Stimulated activated naive B cell treated with anti-CD40 and anti-IgM and Interleukin-4, amounts not matched to agents 10 μg/mL and 1 μg/mL and 100 μg/mL, for 72 hours (primary cell): Measurements from ENCODE around the gene KLHL3.

Experiments used
- ATAC-seq, 2 donors: fragments of 150-1000 bp; cut with Tn5 transposase; replicated peaks; 2 replicates each; pipeline ENCODE4 v1.10.0; 2021; ENCODE audit warnings: moderate library complexity in 1 of 2
- DNase-seq: peaks from one replicate; pipeline ENCODE4 v3.0.0; 2021
- H3K27ac Mint-ChIP-seq: one replicate; pipeline ENCODE4 v1.8.0; 2022; ENCODE audit warnings: mild to moderate bottlenecking, mixed read lengths
- H3K27me3 Mint-ChIP-seq, 2 donors: one replicate each; pipeline ENCODE4 v1.8.0; 2022; ENCODE audit warnings: mixed read lengths in 2 of 2
- H3K36me3 Mint-ChIP-seq, 2 donors: one replicate each; pipeline ENCODE4 v1.8.0; 2022; ENCODE audit warnings: mixed read lengths in 2 of 2, mild to moderate bottlenecking in 1 of 2
- H3K4me1 Mint-ChIP-seq, 2 donors: one replicate each; pipeline ENCODE4 v1.8.0; 2022; ENCODE audit warnings: mixed read lengths in 2 of 2, mild to moderate bottlenecking in 1 of 2
- H3K4me3 Mint-ChIP-seq, 2 donors: one replicate each; pipeline ENCODE4 v1.8.0; 2022; ENCODE audit warnings: mild to moderate bottlenecking in 2 of 2, mixed read lengths in 2 of 2, moderate library complexity in 1 of 2
- H3K9me3 Mint-ChIP-seq, 2 donors: one replicate each; pipeline ENCODE4 v1.8.0; 2022; ENCODE audit warnings: mixed read lengths in 2 of 2, mild to moderate bottlenecking in 1 of 2

The KLHL3 gene

DNA sequence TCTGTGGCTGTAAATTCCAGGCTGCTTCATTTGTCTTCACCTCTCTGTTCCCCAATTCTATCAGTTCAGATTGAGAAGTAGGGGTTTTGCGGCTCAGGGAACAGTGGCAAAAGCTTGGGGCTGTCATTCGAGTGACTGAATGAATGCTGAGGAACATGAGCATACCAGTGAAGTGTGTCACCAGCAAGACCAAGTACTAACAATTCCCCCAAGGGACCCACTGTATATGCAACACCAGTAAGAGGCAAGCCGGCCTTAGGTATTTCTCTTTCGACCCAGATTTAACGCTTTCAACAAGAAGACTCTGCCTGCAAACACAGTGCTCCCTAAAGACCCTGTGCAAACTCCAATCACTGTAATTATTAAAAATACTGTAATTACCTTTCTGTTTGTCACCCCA lies 25.8 kb downstream of the KLHL3 start:
- DNase-seq (no peak), ATAC-seq (no peak)
- Mint-ChIP-seq H3K27ac (no peak overlapping the region), H3K27me3 (no peaks in the 10 kb centered on the region), H3K36me3 (peaks cover 5 to 35% of the 10 kb centered on the region in 2 donors), H3K4me3 (no peak overlapping the region), H3K4me1 (no peaks in the 10 kb centered on the region), H3K9me3 (peaks cover 3 to 11% of the 10 kb centered on the region in 2 donors)

GRCh38 chr5:137708796-137709559 lies 26.9 kb downstream of the KLHL3 start:
- H3K9me3 Mint-ChIP-seq: peaks cover 0 to 2% of the 10 kb centered on the region in 2 donors
- no peaks in the 10 kb centered on the region for H3K27me3 Mint-ChIP-seq
- ATAC-seq: no peak
- peaks cover 5 to 31% of the 10 kb centered on the region in 2 donors for H3K36me3 Mint-ChIP-seq
- no peak for DNase-seq
- H3K27ac Mint-ChIP-seq: no peak overlapping the region
- H3K4me1 Mint-ChIP-seq: no peaks in the 10 kb centered on the region
- H3K4me3 Mint-ChIP-seq: no peak overlapping the region

GRCh38 chr5:137708062-137708461 lies 27.8 kb downstream of the KLHL3 start:
- H3K27me3 Mint-ChIP-seq: no peaks in the 10 kb centered on the region
- no peaks in the 10 kb centered on the region for H3K4me1 Mint-ChIP-seq
- no peaks in the 10 kb centered on the region for H3K9me3 Mint-ChIP-seq
- H3K36me3 Mint-ChIP-seq: peaks cover 5 to 28% of the 10 kb centered on the region in 2 donors
- DNase-seq: no peak
- H3K27ac Mint-ChIP-seq: no peak overlapping the region
- ATAC-seq: no peak
- no peak overlapping the region for H3K4me3 Mint-ChIP-seq

DNA sequence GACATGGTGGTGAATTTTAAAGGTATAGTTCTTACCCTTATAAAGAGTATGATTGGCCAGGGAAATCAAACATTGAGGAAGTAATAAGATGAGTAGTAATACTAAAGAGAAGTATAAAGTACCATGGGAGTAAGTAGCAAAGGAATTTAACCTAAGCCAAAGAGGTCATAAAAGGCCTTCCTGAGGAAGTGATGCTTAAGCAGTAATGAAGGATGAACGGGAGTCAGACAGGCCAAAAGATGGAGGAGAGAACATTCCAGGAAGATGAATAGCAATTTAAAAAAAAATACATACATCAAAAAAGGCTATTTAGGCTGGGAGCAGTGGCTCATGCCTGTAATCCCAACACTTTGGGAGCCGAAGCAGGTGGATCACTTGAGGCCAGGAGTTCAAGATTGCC lies 29.0 kb downstream of the KLHL3 start:
- DNase-seq (no peak), ATAC-seq (no peak)
- H3K9me3 Mint-ChIP-seq: no peaks in the 10 kb centered on the region
- no peaks in the 10 kb centered on the region for H3K27me3 Mint-ChIP-seq
- peaks cover 5 to 23% of the 10 kb centered on the region in 2 donors for H3K36me3 Mint-ChIP-seq
- H3K27ac Mint-ChIP-seq: no peak overlapping the region
- H3K4me3 Mint-ChIP-seq: no peak overlapping the region
- H3K4me1 Mint-ChIP-seq: no peaks in the 10 kb centered on the region

GRCh38 chr5:137705106-137705505 lies 30.8 kb downstream of the KLHL3 start:
- H3K4me3 Mint-ChIP-seq: no peak overlapping the region
- H3K4me1 Mint-ChIP-seq: no peaks in the 10 kb centered on the region
- ATAC-seq (no peak), DNase-seq (no peak)
- no peak overlapping the region for H3K27ac Mint-ChIP-seq
- no peaks in the 10 kb centered on the region for H3K9me3 Mint-ChIP-seq
- peaks cover 5 to 22% of the 10 kb centered on the region in 2 donors for H3K36me3 Mint-ChIP-seq
- H3K27me3 Mint-ChIP-seq: no peaks in the 10 kb centered on the region

DNA sequence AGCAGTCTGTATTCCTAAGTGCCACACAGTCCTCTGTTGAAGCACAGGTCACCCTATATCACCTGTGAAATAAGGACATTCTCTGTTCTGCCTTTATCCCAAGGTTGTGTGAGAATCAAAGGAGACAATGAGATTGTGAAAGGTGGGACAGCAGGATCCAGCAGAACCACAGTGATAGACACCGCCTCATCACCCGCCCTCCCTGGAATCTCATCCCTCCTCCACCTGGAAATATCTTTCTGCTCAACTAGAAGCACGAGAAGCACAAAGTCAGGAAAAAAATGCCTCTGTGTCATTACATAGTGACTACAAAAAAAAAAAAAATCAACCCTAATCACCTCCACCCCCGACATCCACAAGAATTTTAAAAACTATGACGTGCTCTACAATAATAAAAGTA lies 32.3 kb downstream of the KLHL3 start:
- DNase-seq: no peak
- ATAC-seq: no peak
- Mint-ChIP-seq H3K36me3 (peaks cover 5 to 20% of the 10 kb centered on the region in 2 donors), H3K4me3 (no peak overlapping the region), H3K4me1 (no peaks in the 10 kb centered on the region), H3K9me3 (no peaks in the 10 kb centered on the region), H3K27ac (no peak overlapping the region), H3K27me3 (no peaks in the 10 kb centered on the region)

- Mint-ChIP-seq H3K27ac (no peak overlapping the region), H3K36me3 (peaks cover 9 to 19% of the 10 kb centered on the region in 2 donors), H3K9me3 (no peaks in the 10 kb centered on the region), H3K4me1 (peaks cover 9 to 10% of the 10 kb centered on the region in 2 donors), H3K27me3 (no peaks in the 10 kb centered on the region), H3K4me3 (no peak overlapping the region)
- DNase-seq (no peak), ATAC-seq (no peak)
Observed at GRCh38 chr5:137700282-137700680, 35.6 kb downstream of the KLHL3 start.

DNA sequence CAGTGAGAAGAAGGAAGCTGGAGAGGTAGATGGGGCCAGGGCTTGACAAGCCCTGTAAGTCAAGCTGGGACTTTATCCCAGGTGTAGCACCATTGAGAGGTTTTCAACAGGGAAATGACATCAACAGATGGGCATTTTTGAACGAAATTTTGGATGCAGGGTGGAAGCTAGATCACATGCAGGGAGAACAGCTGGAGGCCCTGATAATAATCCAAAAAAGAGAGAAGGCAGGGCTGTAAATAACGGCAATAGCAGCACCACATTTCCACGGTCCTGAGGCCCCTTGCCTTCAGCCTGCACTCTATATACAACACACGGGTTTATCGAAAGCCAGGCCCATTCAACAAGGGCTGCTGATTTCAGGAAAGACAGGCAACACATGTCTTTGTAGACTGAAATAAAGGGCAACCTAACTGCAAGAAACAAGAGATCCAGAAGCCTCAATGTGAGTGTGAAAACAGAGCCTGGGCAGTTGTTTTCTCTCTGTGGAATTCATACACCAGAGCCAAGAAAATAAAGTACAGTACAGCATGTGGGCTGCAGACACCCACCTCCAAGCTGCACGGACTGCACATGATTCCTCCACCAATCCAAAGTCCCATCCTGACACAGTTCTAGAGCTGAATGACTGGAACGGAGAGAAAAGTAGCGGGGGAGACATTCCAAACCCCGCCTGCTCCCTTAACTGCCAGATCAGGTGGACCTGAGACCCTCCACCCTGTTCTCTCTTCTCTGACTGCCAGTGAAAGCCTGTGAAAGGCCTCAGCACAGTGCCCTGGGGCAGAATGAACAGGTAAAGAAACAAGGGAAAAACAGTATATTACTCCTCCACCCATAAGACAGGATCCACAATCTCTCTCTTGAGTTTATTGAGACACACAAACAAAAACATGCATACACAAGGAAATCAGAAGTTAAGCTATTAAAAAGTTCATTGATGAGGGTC lies 36.3 kb downstream of the KLHL3 start:
- ATAC-seq (no peak), DNase-seq (no peak)
- H3K27ac Mint-ChIP-seq: no peak overlapping the region
- no peak overlapping the region for H3K4me3 Mint-ChIP-seq
- H3K9me3 Mint-ChIP-seq: no peaks in the 10 kb centered on the region
- H3K36me3 Mint-ChIP-seq: peaks cover 10 to 23% of the 10 kb centered on the region in 2 donors
- peaks cover 9 to 13% of the 10 kb centered on the region in 2 donors for H3K4me1 Mint-ChIP-seq
- no peaks in the 10 kb centered on the region for H3K27me3 Mint-ChIP-seq

DNA sequence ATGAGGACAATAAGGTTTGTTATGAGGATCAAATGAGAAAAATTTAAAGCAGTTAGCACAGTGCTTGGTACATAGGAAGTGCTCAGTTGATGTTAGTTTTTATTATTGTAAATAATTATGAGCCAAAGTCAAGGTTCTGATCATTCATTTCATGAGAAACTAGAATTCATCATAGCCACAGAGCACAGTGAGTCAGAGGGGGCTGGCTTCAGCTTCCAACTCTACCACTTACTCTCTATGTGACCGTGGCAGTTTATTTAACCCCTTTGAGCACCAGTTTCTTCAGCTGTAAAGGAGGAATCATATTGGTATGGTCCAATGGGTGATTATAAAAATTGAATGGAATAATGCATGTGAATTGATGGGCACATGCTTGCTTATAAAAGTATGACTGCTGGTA lies 39.4 kb downstream of the KLHL3 start:
- H3K4me1 Mint-ChIP-seq: peaks cover 13 to 14% of the 10 kb centered on the region in 2 donors
- ATAC-seq: peak in 1 of 2 donors; percentile 56
- H3K9me3 Mint-ChIP-seq: no peaks in the 10 kb centered on the region
- H3K4me3 Mint-ChIP-seq: no peak overlapping the region
- DNase-seq: no peak
- H3K36me3 Mint-ChIP-seq: peaks cover 18 to 25% of the 10 kb centered on the region in 2 donors
- no peaks in the 10 kb centered on the region for H3K27me3 Mint-ChIP-seq
- no peak overlapping the region for H3K27ac Mint-ChIP-seq

DNA sequence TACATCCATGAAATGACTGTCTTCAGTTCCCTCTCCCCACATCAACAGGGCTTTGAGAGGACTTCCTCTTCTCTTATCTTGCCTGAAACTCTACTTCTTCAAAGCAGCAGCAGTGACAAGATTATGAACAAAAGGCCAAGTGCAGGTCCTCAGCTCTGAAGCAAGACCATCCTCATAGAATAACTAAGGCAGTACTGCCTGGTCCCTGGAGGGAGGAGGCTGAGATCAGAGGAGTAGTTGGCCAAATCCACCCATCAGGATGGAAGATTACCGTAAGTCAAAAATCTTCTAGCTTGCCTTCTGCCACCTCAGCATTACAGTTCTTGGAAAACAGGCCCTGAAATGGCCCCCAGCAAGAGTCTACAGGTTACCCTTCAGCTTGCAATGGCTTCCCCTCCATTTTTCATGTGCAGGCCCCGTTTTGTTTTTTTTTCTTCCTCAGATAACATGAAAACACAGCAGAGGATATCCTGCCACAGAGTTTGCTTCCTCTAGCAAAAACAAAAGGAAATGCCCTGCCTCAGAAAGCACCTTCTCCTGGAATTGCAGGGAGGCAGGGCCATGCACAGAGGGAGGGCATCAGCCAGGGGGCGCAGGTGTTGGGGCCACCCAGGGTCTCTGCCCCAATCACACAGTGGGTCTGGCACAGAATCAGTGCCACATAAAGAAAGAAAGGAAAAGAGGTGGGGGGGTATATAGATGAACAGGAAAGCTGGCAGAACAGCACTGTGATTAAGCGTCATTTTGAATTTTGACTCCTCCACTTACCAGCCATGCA lies 40.0 kb downstream of the KLHL3 start:
- peaks cover 18 to 25% of the 10 kb centered on the region in 2 donors for H3K36me3 Mint-ChIP-seq
- peak overlapping the region; percentile 48 for H3K27ac Mint-ChIP-seq
- no peak overlapping the region for H3K4me3 Mint-ChIP-seq
- ATAC-seq (peak; percentile 70 to 73), DNase-seq (no peak)
- no peaks in the 10 kb centered on the region for H3K9me3 Mint-ChIP-seq
- H3K4me1 Mint-ChIP-seq: peaks cover 13 to 14% of the 10 kb centered on the region in 2 donors
- H3K27me3 Mint-ChIP-seq: no peaks in the 10 kb centered on the region

DNA sequence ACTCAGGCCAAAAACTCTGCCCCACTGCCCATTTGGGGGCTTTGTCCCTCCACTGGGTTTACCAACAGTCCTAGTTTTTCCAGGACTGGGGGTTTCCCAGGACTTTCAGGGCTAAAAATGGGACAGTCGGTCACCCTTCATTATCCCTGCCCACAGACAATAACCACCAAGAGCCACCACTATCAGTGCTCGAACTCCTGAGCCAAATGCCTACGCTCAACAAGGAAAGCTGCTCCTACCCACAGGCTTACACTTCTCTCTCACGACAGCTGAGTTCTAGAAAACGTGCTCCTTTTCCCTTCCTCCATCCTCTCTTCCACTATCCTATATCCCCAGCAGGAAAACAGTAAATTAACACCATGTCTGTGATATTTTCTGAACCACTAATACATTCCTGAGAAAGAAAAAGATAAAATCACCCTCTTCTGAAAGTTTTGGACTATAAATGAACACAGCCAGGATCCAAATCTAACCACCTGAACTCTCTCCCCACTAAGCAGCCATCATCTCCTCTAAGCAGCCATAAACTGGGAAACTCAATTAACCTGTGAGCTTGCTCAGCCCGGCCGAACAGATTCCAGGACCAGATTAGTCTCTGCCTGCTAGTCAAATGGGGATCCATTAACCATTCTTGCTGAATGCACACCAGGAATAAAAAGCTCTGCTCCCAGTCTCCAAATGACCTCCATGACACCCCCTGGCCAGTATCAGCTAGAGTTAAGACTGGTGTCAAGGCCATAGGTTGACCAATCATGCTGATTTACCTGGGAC lies 41.8 kb downstream of the KLHL3 start:
- no peak overlapping the region for H3K4me3 Mint-ChIP-seq
- peaks cover 13 to 14% of the 10 kb centered on the region in 2 donors for H3K4me1 Mint-ChIP-seq
- ATAC-seq: no peak
- no peaks in the 10 kb centered on the region for H3K27me3 Mint-ChIP-seq
- H3K27ac Mint-ChIP-seq: peak overlapping the region; percentile 45
- peaks cover 0 to 3% of the 10 kb centered on the region in 2 donors for H3K9me3 Mint-ChIP-seq
- peaks cover 22 to 30% of the 10 kb centered on the region in 2 donors for H3K36me3 Mint-ChIP-seq
- no peak for DNase-seq

GRCh38 chr5:137693307-137693950 lies 42.5 kb downstream of the KLHL3 start:
- no peak overlapping the region for H3K27ac Mint-ChIP-seq
- H3K9me3 Mint-ChIP-seq: peaks cover 0 to 3% of the 10 kb centered on the region in 2 donors
- peaks cover 13 to 14% of the 10 kb centered on the region in 2 donors for H3K4me1 Mint-ChIP-seq
- peaks cover 24 to 36% of the 10 kb centered on the region in 2 donors for H3K36me3 Mint-ChIP-seq
- no peak for DNase-seq
- no peaks in the 10 kb centered on the region for H3K27me3 Mint-ChIP-seq
- no peak overlapping the region for H3K4me3 Mint-ChIP-seq
- no peak for ATAC-seq

DNA sequence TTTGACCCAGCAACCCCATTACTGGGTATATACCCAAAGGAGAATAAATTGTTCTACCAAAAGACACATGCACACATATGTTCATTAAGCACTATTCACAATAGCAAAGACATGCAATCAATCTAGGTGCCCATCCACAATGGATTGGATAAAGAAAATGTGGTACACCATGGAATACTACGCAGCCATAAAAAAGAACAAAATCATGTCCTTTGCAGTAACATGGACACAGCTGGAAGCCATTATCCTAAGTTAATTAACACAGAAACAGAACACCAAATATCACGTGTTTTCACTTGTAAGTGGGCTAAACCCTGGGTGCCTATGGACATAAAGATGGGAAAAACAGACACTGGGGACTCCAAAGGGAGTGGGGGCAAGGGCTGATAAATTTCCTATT lies 46.6 kb downstream of the KLHL3 start:
- H3K9me3 Mint-ChIP-seq: peaks cover 0 to 3% of the 10 kb centered on the region in 2 donors
- DNase-seq: no peak
- ATAC-seq: no peak
- H3K27ac Mint-ChIP-seq: no peak overlapping the region
- no peak overlapping the region for H3K4me3 Mint-ChIP-seq
- H3K36me3 Mint-ChIP-seq: peaks cover 16 to 32% of the 10 kb centered on the region in 2 donors
- peaks cover 0 to 4% of the 10 kb centered on the region in 2 donors for H3K4me1 Mint-ChIP-seq
- no peaks in the 10 kb centered on the region for H3K27me3 Mint-ChIP-seq
